GM18505 (cell line): ENCODE measurements around the gene RIMBP2.

Experiments
- ATAC-seq: cut with Tn5 transposase; IDR thresholded peaks from one replicate; pipeline ENCODE4 v1.9.1; 2021; ENCODE audit not compliant: unreplicated experiment
- POLR2A ChIP-seq: IDR thresholded peaks from 4 replicates; pipeline ENCODE4 v1.6.1; 2011; ENCODE audit warnings: borderline replicate concordance; ENCODE audit not compliant: insufficient read depth, insufficient read length; ENCODE audit errors: extremely low read depth

RIMBP2 gene

DNA sequence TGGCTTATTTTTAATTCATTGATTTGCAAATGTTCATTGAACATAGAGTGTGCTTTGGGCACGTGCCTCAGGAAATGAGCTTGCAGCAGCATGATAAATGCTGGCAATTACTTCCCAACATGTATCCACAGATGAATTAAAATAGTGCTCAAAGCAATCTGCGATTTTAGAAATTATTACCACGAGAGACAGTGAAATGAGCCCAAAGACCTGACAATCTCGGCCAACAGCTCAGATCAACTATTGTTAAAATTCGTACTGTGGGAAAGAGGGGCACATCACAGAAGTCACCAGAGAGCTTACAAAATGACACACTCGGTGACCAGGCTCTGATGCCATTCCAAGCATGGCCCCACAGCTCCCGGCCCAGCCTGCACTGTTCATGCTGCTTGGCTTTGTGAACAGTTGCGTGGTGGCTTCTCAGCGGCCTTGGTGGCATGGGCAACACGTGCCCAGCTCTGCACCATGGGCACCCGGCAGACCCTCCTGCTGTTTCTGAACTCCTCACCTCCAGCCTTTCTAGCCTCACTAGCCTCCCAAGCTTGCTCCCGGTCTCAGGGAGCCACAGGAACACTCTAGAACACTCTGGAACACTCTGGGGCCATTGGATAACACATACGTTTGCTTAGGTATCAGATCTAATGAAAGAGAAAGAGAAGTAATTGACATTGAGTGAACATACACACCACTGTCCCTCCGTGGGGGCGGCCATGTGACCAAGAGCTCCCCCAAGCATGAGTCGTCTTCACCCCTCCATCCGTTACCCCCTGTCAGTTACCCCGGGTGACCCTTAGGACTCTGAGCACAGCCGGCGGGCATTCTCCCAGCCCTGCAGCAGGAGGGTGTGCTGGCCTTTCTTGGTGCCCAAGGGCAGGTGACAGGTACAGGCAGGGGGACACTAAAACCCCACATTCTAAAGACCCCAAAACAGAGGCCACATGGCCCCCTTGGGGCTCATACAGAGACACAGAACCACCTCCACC lies 28.0 kb downstream of the RIMBP2 start:
- no peak for TF ChIP-seq POLR2A
- ATAC-seq: no peak

DNA sequence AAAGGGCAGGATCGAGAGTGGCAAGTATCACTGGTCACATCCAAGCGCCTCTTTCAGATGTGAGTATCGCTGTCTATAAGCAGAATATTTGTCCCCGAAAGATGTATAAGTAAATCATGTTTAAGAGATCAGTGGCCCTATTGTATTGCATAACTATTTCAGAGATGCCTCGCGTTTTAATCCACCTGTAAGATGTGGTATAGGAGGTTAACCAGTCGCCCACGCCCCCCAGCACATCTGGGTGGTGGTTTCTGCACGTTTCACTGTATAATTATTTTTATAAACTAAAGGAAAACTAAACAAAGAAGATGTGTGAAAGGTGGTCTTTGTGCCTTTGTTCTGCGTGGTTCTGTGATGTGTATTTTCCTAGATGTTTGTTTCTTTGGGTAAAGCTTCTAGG lies 28.9 kb downstream of the RIMBP2 start:
- no peak for TF ChIP-seq POLR2A
- no peak for ATAC-seq

DNA sequence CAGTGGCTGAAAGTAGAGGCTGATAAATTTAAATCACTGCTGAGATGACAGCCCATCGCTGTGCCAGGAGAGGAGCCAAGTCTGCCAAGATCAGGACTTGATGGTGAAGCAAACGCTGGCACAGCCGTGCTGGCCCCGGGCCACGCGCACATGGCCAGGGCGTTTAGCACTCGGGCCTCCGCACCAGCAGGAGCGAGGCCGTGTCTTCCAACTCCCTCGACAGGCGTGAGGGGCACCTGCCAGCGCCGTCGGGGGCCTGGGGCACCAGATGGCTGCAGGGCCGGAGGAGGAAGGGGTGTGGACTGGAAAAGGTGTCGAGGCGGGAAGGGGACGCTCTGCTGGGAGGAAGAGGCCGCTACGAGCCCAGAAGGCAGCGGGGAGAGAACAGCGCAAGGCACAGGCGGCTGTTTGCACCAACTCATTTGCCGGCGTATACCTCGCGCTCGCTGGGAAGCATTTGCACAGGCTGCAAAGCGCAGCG lies 29.5 kb downstream of the RIMBP2 start:
- no peak for ATAC-seq
- no peak for TF ChIP-seq POLR2A

DNA sequence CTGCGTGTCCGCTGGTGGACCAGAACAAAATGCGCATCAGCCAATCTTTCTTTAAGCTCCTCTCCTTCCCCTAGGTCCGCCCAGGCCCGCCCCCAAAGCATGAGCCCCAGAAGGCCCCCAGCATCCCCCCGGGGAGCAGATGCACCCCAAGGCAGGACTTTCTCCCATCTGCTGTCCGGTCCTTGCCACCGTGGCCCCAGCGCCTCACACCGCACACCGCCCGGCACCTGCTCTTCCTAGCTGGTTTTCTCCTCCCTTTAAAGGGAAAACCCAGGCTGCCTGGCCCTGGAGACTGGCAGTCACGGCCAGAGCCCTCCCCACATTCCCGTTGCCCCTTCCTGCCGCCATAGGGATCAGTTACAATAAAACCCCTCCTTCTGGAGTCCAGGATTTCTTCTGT lies 30.2 kb downstream of the RIMBP2 start:
- TF ChIP-seq POLR2A: no peak
- no peak for ATAC-seq

DNA sequence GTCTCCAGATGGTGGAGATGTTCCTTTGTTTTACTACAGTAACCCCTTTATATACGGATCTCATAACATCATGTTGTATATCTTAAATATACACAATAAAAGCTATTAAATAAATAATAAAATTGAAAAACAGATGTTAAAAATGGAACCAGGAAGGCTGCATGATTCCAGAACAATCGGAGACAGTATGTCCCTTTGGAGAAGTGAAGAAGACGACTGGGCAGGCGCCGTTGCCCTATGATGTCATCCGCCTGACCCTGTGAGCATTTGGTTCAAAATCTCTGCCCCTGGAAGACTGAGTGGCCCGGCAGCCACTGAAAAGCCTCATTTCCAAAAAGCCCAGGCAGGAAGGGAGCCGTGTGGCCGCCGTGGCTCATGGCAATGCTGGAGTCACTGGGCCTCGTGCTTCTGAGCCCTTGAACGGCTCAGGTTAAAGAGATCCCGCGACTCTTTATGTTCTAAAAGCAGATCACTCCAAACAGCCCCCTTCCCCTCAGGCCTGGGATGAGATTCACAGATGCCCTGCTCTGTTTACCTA lies 30.8 kb downstream of the RIMBP2 start:
- TF ChIP-seq POLR2A: no peak
- ATAC-seq: no peak

DNA sequence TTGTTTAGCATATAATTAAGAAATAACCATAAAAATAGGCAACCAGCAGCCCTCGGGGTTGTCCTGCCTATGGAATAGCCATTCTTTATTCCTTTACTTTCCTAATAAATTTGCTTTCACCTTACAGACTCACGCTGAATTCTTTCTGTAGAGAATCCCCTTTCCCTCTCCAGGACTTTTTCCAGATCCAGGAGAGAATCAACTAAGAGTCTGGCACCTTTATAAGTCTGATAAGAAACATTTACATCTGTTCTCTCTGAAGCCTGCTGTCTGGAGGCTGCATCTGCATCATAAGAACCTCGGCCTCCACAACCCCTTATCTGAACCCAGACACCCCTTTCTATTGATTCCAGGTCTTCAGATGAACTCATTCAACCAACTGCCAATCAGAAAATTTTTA lies 32.3 kb downstream of the RIMBP2 start:
- ATAC-seq: no peak
- TF ChIP-seq POLR2A: no peak

DNA sequence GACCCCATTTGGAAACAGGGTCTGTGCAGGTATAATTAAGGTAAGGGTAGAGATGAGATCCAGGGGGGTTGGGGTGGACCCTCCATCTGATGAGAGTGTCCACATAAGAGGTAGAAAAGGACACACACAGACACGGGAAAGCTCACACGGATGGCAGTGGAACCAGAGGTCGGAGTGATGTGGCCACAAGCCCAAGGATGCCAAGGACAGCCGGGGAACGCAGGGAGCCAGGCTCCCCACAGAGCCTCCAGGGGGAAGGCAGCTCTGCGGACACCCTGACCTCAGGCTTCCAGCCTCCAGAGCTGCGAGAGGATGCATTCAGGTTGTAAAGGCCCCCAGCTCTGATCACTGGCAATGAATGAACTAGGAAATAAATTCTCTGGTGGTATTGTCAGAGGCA lies 33.0 kb downstream of the RIMBP2 start:
- no peak for TF ChIP-seq POLR2A
- ATAC-seq: no peak

DNA sequence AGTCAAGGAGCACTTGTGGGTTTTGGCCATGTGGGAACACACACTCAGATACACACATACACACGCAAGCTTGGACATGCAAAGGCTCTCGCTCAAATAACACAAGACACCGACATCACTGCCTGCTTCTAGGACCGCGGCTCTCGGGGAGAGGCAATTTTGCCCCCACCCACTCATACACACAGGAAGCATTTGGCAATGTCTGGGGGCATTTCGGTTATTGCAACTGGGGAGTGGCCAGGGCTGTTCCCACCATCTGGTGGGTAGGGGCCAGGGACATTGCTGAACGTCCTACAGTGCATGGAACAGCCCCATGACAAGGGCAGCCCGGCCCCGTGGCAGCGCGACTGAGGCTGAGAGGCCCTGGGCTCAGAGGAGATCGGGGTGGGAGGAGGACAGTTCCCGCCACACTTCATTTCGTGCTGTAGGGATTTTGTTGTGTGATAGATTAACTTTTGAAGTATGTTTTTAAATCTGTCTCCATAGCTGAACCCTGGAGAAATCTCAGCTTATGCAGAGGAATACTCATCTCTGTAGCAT lies 35.6 kb downstream of the RIMBP2 start:
- no peak for TF ChIP-seq POLR2A

DNA sequence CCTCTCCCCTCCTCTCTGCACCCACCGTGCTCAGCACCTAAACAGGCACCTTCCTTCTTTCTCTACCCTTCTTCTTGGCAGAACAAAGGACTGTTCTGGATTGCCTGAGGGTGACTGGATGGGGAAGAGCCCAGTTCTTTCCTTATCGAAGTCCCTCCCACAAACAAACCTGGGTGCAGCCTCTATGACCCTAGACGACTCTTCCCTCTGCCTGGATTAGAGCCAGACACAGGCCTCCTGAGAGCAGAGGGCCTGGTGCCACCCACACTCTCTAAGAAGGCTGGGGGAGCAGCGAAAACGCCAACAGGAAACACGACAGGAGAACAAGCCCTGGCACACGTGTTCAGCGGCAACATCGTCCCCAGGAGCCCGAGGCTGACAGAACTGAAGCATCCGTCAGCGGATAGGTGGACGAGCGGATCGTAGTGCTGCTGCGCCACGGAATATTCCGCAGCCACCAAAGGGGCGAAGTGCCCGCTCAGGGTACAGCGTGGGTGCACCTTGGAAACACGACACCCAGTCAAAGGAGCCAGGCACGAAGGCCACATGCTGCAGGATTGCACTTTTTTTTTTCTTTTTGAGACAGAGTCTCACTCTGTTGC lies 38.0 kb downstream of the RIMBP2 start:
- no peak for ATAC-seq
- no peak for TF ChIP-seq POLR2A

More for the DNA sequence above, 35.6 kb downstream of the RIMBP2 start:
- no peak for ATAC-seq

DNA sequence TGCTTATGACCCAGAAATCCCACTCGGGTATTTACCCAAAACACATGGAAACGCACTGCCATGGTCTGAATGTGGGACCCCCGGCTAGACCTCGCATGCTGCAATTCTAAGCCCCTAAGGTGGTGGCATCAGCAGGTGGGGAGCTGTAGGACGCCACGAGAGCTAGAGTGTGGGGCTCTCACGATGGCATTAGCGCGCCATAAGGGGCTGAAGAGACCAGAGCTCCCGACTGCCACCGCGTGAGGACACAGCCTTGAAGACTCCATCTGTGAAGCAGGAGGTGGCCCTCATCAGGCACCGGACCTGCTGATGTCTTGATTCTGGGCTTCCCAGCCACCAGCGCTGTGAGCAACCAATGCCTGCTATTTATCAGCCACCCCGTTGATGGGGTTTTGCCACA lies 40.3 kb downstream of the RIMBP2 start:
- no peak for ATAC-seq
- no peak for TF ChIP-seq POLR2A

DNA sequence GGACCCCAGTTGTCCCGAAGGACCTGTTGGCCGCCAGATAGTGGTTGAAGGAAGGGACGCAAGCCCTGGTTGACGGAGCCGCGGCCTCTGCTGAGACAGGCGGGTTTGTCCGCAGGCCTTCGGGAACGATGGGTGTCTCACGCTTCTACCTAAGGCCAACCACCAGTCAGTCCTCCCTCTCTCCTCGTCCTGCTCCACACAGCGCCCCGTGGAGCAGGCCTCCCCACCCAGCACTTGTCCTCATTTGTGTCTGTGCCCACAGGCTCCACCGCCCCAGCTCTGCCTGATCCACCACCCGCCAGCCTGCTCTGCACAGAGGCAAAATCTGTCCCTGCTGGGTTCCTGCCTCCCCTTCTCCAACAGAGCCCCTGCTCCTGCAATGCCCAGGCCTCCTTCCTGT lies 41.0 kb downstream of the RIMBP2 start:
- ATAC-seq: no peak
- TF ChIP-seq POLR2A: no peak

DNA sequence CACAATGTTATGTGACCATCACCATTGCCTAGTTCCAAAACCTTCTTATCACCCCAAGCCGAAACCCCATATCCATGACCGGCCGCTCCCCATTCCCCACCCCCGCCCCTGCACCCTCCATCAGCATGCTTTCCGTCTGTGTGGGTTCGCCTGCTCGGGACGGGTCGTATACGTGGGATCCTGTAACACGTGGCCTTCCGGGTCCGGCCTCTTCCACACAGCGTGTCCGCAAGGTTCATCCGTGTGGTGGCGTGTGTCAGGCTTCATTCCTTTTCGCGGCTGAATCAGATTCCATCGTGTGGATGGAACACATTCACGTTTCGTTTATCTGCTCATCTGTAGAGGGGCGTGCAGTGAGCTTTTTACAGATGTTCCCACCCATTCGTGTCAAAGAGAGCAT lies 41.4 kb downstream of the RIMBP2 start:
- ATAC-seq: no peak
- no peak for TF ChIP-seq POLR2A

DNA sequence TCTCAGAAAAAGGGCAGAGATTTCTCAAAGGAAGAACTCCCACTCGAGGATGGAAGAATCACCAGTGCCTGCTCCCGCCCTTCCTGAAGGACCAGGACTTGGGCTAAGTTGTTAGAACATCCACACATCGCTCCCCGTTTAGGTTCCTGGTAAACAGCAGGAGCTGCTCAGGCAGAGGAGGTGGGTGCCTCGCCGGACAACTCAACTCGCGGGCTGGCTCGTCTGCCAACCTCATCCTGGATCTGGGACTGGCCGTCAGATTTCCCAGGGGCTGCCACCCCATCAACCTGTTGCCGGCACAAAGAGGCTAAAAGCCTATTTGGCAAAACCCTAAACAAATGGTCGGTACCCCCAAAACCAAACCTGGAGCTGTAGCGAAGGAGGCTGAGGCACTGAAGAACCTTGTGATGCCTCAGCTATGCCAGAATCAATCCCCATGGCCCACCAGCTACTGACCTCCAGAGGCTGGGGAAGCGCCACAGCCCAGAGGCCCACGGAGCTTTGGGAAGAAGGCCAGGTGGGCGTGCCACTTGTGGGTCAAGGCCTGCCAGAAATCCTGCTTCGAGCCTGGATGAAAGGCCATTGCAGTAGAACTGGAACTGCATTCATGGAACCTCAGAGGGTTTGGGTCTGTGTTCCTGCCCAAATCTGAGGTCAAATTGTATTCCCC lies 42.9 kb downstream of the RIMBP2 start:
- TF ChIP-seq POLR2A: no peak
- no peak for ATAC-seq
